OCI-LY7 (cell line): ENCODE data around the gene SEC31A. TPM values are rescaled to one million over a fixed set of nuclear protein-coding genes. Genes with fewer than 3 reads are reported as not detected.

Source experiments
- BruUV-seq: library from RNA; stranded (reverse); fragments of 400-500 nt; replicated peaks from 2 replicates; lab custom pipeline; 2021; lab: Mats Ljungman, UMichigan
- CTCF ChIA-PET: fragments of 300-600 bp; sonication (Branson Sonifier 250); formaldehyde crosslinking; loops from one replicate; lab custom pipeline; 2022; ENCODE audit warnings: antibody characterized with exemption; ENCODE audit not compliant: unreplicated experiment; lab: Charles Lee
- POLR2A ChIA-PET: fragments of 300-600 bp; sonication (Branson Sonifier 250); formaldehyde crosslinking; loops from one replicate; lab custom pipeline; 2022; ENCODE audit warnings: antibody characterized with exemption; lab: Charles Lee
- DNase-seq: peaks from one replicate; pipeline ENCODE4 v3.0.0-alpha.2; 2015; ENCODE audit warnings: low spot score
- H2AFZ ChIP-seq: fragments of 200-600 bp; sonication (generic), shearing (Covaris generic); 2 replicates; pipeline ENCODE4 v1.6.1; 2014; ENCODE audit warnings: mild to moderate bottlenecking, antibody characterized with exemption, low read length, moderate library complexity
- H3K27ac ChIP-seq: fragments of 200-600 bp; sonication (generic); 2 replicates; pipeline ENCODE4 v1.5.1; 2014; ENCODE audit warnings: mixed run types, low read depth, mild to moderate bottlenecking, moderate library complexity, low read length, inconsistent platforms; ENCODE audit not compliant: poor library complexity, severe bottlenecking
- H3K36me3 ChIP-seq: fragments of 200-600 bp; sonication (generic); 2 replicates; pipeline ENCODE4 v1.6.1; 2014; ENCODE audit warnings: mild to moderate bottlenecking, antibody characterized with exemption, low read length, moderate library complexity, mixed read lengths; ENCODE audit not compliant: insufficient read depth
- H3K4me1 ChIP-seq: fragments of 200-600 bp; sonication (generic); 2 replicates; pipeline ENCODE4 v1.5.1; 2014; ENCODE audit warnings: mild to moderate bottlenecking, low read length; ENCODE audit not compliant: insufficient read depth, poor library complexity, severe bottlenecking
- H3K4me2 ChIP-seq: fragments of 200-600 bp; sonication (generic); 2 replicates; pipeline ENCODE4 v1.6.1; 2014; ENCODE audit warnings: mild to moderate bottlenecking, low read length
- H3K4me3 ChIP-seq: fragments of 200-600 bp; sonication (generic); 2 replicates; pipeline ENCODE4 v1.5.1; 2014; ENCODE audit warnings: mild to moderate bottlenecking, low read depth, low read length; ENCODE audit not compliant: poor library complexity, severe bottlenecking
- H3K79me2 ChIP-seq: fragments of 200-600 bp; sonication (generic); 2 replicates; pipeline ENCODE4 v1.6.1; 2016; ENCODE audit warnings: low read depth, mild to moderate bottlenecking, low read length, moderate library complexity, mixed read lengths; ENCODE audit not compliant: insufficient read depth
- H3K9me2 ChIP-seq: fragments of 200-600 bp; sonication (generic); 2 replicates; pipeline ENCODE4 v1.6.1; 2016; ENCODE audit warnings: mild to moderate bottlenecking, low read length, mixed read lengths; ENCODE audit not compliant: insufficient read depth
- H3K9me3 ChIP-seq: fragments of 200-600 bp; sonication (generic); 2 replicates; pipeline ENCODE4 v1.6.1; 2014; ENCODE audit warnings: mild to moderate bottlenecking, mixed run types, low read length, mixed read lengths
- H4K20me1 ChIP-seq: fragments of 200-600 bp; sonication (generic); 2 replicates; pipeline ENCODE4 v1.6.1; 2014; ENCODE audit warnings: mild to moderate bottlenecking, antibody characterized with exemption, low read length, moderate library complexity, mixed read lengths; ENCODE audit not compliant: insufficient read depth
- EZH2phosphoT487 ChIP-seq: fragments of 200-600 bp; sonication (generic); IDR thresholded peaks from 2 replicates; pipeline ENCODE4 v1.6.1; 2018; ENCODE audit warnings: low read depth, borderline replicate concordance, mild to moderate bottlenecking, mixed run types, antibody characterized with exemption, low read length, moderate library complexity, mixed read lengths
- intact Hi-C: fragments of 100-400 bp; cut with micrococcal nuclease; formaldehyde crosslinking; loops from one replicate; pipeline ENCODE4 v1.10.0; 2022; ENCODE audit not compliant: unreplicated experiment
- total RNA-seq, 2 experiments: library from RNA; depleted of rRNA in 1 of 2; stranded (reverse); fragments of >200 nt in 1 of 2; shearing (Covaris generic) in 1 of 2; gene quantifications; 2 replicates each; pipeline ENCODE4 v1.2.3, GENCODE V29; 2014 to 2022
- TF ChIP-seq, protein P1 (sequence below): fragments of 200-600 bp; sonication (generic); conservative IDR thresholded peaks from 2 replicates; pipeline ENCODE4 v1.5.1; 2014; ENCODE audit warnings: mild to moderate bottlenecking, antibody characterized with exemption, low read length, moderate library complexity, mixed read lengths

The SEC31A gene
- total RNA-seq, 2 experiments from 2014 or later: 93.4 to 135 TPM

DNA sequence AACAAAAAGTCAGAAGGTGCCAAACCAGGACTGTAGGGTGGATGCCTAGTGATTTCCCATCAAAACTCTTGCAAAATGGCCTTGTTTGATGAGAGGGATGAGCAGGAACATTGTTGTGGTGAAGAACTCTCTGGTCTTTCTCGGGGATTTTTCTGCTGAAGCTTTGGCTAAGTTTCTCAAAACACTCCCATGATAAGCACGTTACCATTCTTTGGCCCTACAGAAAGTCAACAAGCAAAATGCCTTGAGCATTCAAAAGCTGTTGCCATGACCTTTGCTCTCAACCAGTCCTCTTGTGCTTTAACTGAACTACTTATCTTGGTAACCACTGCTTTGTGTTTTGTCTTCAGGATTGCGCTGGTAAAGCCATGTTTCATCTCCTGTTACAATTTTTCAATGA lies 3.0 kb upstream of the SEC31A start:
- ChIA-PET POLR2A (no interaction called here), CTCF (no interaction called here)
- no TSS peak for BruUV-seq

DNA sequence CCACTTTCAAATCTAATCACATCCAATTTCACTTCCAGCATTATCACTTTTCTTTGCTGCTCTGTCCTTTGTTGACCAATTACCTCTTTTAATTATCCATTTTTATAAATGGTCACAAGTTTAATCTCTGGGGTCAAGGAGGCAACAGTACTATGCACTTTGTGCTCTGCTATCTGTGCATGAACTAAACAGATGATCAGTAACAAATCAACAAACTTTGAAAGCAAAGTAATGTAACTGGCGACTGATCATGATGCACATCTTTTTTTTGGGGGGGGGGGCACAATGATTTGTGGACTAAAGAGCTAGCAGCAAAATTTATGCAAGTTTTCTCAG lies 1.5 kb upstream of the SEC31A start:
- Histone ChIP-seq H3K36me3 (peaks cover 64% of the 10 kb centered on the region), H3K9me2 (no peaks in the 10 kb centered on the region), H3K79me2 (peaks cover 91% of the 10 kb centered on the region), H3K4me1 (peaks cover 50% of the 10 kb centered on the region), H3K9me3 (no peaks in the 10 kb centered on the region), H3K4me3 (peak overlapping the region; percentile 80), H3K27ac (peak overlapping the region; percentile 84), H4K20me1 (peaks cover 17% of the 10 kb centered on the region), H3K4me2 (peak overlapping the region; percentile 90), H2AFZ (no peak overlapping the region)
- no peak for DNase-seq
- ChIA-PET POLR2A (interaction anchor here (0.9 to 1.3 kb wide), 4 partner anchors 8 to 147 kb away, joined by 3 to 6 read pairs (median 3); partner anchors contain the start of genes LIN54 and THAP9), CTCF (no interaction called here)
- intact Hi-C loops: loop anchor here (5.0 kb wide), 3 partner anchors 390 to 545 kb away; partner anchors contain the start of gene COQ2
- no TSS peak for BruUV-seq
- TF ChIP-seq, protein P1, sequence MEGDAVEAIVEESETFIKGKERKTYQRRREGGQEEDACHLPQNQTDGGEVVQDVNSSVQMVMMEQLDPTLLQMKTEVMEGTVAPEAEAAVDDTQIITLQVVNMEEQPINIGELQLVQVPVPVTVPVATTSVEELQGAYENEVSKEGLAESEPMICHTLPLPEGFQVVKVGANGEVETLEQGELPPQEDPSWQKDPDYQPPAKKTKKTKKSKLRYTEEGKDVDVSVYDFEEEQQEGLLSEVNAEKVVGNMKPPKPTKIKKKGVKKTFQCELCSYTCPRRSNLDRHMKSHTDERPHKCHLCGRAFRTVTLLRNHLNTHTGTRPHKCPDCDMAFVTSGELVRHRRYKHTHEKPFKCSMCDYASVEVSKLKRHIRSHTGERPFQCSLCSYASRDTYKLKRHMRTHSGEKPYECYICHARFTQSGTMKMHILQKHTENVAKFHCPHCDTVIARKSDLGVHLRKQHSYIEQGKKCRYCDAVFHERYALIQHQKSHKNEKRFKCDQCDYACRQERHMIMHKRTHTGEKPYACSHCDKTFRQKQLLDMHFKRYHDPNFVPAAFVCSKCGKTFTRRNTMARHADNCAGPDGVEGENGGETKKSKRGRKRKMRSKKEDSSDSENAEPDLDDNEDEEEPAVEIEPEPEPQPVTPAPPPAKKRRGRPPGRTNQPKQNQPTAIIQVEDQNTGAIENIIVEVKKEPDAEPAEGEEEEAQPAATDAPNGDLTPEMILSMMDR: no peak

More for the DNA sequence above, 3.0 kb upstream of the SEC31A start:
- peaks cover 52% of the 10 kb centered on the region for H3K4me1 ChIP-seq
- H4K20me1 ChIP-seq: peaks cover 30% of the 10 kb centered on the region
- no peak for TF ChIP-seq EZH2phosphoT487
- TF ChIP-seq, protein P1: no peak
- intact Hi-C loops: loop anchor here (5.0 kb wide), 3 partner anchors 388 to 543 kb away; partner anchors contain the start of gene COQ2
- H3K4me2 ChIP-seq: no peak overlapping the region
- H3K9me3 ChIP-seq: no peaks in the 10 kb centered on the region
- H3K27ac ChIP-seq: no peak overlapping the region
- H3K79me2 ChIP-seq: peaks cover 93% of the 10 kb centered on the region
- no peaks in the 10 kb centered on the region for H3K9me2 ChIP-seq
- no peak for DNase-seq
- H3K36me3 ChIP-seq: peaks cover 70% of the 10 kb centered on the region
- H3K4me3 ChIP-seq: no peak overlapping the region
- H2AFZ ChIP-seq: no peak overlapping the region

GRCh38 chr4:82891707-82892466 lies 934 bp upstream of the SEC31A start:
- Histone ChIP-seq H3K36me3 (peaks cover 64% of the 10 kb centered on the region), H3K79me2 (peaks cover 91% of the 10 kb centered on the region), H3K4me1 (peaks cover 50% of the 10 kb centered on the region), H3K4me2 (peak overlapping the region; percentile 90), H3K27ac (peak overlapping the region; percentile 84), H3K4me3 (peak overlapping the region; percentile 80), H3K9me2 (no peaks in the 10 kb centered on the region), H2AFZ (peak overlapping the region; percentile 78; the same call in 1 of the 2 replicates), H3K9me3 (no peaks in the 10 kb centered on the region), H4K20me1 (peaks cover 19% of the 10 kb centered on the region)
- no peak for TF ChIP-seq EZH2phosphoT487
- TF ChIP-seq, protein P1: no peak
- ChIA-PET CTCF (no interaction called here), POLR2A (interaction anchor here (0.9 to 1.3 kb wide), 4 partner anchors 8 to 147 kb away, joined by 3 to 6 read pairs (median 3); partner anchors contain the start of genes LIN54 and THAP9)
- BruUV-seq: no TSS peak
- no peak for DNase-seq
- intact Hi-C loops: loop anchor here (1.0 to 5.0 kb wide), 5 partner anchors 8 to 545 kb away; partner anchors contain the start of genes COQ2, LIN54 and THAP9
